H1 (cell line): ENCODE measurements around the gene GHRHR. TPM values are rescaled to one million over a fixed set of nuclear protein-coding genes. Genes with fewer than 3 reads are reported as not detected.

ENCODE experiments used
- CTCF ChIA-PET: fragments of 300-600 bp; sonication (Branson Sonifier 250); formaldehyde crosslinking; loops from one replicate; lab custom pipeline; 2021; ENCODE audit not compliant: partially characterized antibody; lab: Charles Lee
- POLR2A ChIA-PET: fragments of 300-600 bp; sonication (Branson Sonifier 250); formaldehyde crosslinking; loops from one replicate; lab custom pipeline; 2021; ENCODE audit warnings: inconsistent platforms; ENCODE audit not compliant: partially characterized antibody; lab: Charles Lee
- DNase-seq, 2 experiments: peaks; one replicate each; pipeline versions ENCODE4 v3.0.0 to v3.0.0-alpha.2; 2010 to 2022; ENCODE audit warnings: low spot score in 2 of 2, low read depth in 1 of 2, mixed read lengths in 1 of 2
- FAIRE-seq: peaks from 2 replicates; lab custom pipeline; 2011; peaks lifted over from hg19 to GRCh38; lab: Jason Lieb, UNC
- H2AFZ ChIP-seq: 2 replicates; pipeline ENCODE4 v1.8.1; 2012; ENCODE audit warnings: low read length, inconsistent platforms
- H2AK5ac ChIP-seq: 2 replicates; pipeline ENCODE4 v1.6.1; 2013; ENCODE audit warnings: low read depth, low read length
- H2BK120ac ChIP-seq: replicated peaks from 2 replicates; pipeline ENCODE3; 2013; ENCODE audit warnings: low read depth, low read length, inconsistent platforms
- H2BK12ac ChIP-seq: 2 replicates; pipeline ENCODE4 v1.6.1; 2013; ENCODE audit warnings: low read depth, low read length
- H2BK15ac ChIP-seq: 2 replicates; pipeline ENCODE4 v1.6.1; 2013; ENCODE audit warnings: low read length
- H2BK20ac ChIP-seq: 2 replicates; pipeline ENCODE4 v1.6.1; 2013; ENCODE audit warnings: low read length
- H2BK5ac ChIP-seq: 2 replicates; pipeline ENCODE4 v1.6.1; 2013; ENCODE audit warnings: low read depth, low read length
- H3K14ac ChIP-seq: 2 replicates; pipeline ENCODE4 v1.6.1; 2013; ENCODE audit warnings: inconsistent platforms; ENCODE audit not compliant: insufficient read length
- H3K18ac ChIP-seq: 2 replicates; pipeline ENCODE4 v1.6.1; 2013; ENCODE audit warnings: low read length; ENCODE audit errors: extremely low read depth
- H3K23ac ChIP-seq: 2 replicates; pipeline ENCODE4 v1.6.1; 2013; ENCODE audit warnings: inconsistent platforms; ENCODE audit not compliant: insufficient read length
- H3K23me2 ChIP-seq: 2 replicates; pipeline ENCODE4 v1.6.1; 2013; ENCODE audit warnings: low read depth, low read length
- H3K27ac ChIP-seq: 2 replicates; pipeline ENCODE4 v1.6.1; 2011; ENCODE audit warnings: low read depth, low read length, inconsistent platforms
- H3K27me3 ChIP-seq, 4 experiments: replicated peaks in 1 of 4; 1 replicate in 1 of 4; 2 replicates in 3 of 4; pipeline versions ENCODE4 v1.6.1 to v1.8.1; 2011 to 2013; ENCODE audit warnings: low read length in 3 of 4, mild to moderate bottlenecking in 3 of 4, inconsistent platforms in 2 of 4, mixed read lengths in 2 of 4, moderate library complexity in 1 of 4; ENCODE audit not compliant: control insufficient read depth in 3 of 4, insufficient read depth in 3 of 4; ENCODE audit errors: extremely low read depth in 1 of 4
- H3K36me3 ChIP-seq, 4 experiments: 2 replicates each; pipeline versions ENCODE4 v1.6.1 to v1.8.1; 2011 to 2013; ENCODE audit warnings: mild to moderate bottlenecking in 4 of 4, low read length in 3 of 4, moderate library complexity in 2 of 4, control low read depth in 1 of 4, inconsistent platforms in 1 of 4; ENCODE audit not compliant: insufficient read depth in 4 of 4, control insufficient read depth in 2 of 4
- H3K4ac ChIP-seq: replicated peaks from 2 replicates; pipeline ENCODE3; 2013; ENCODE audit warnings: low read length, low read depth, mixed read lengths, inconsistent platforms; ENCODE audit not compliant: insufficient read length
- H3K4me1 ChIP-seq, 4 experiments: replicated peaks in 1 of 4; 1 replicate in 1 of 4; 2 replicates in 3 of 4; pipeline versions ENCODE4 v1.6.1 to v1.8.1; 2011 to 2013; ENCODE audit warnings: low read length in 3 of 4, inconsistent platforms in 2 of 4, mixed read lengths in 1 of 4; ENCODE audit not compliant: insufficient read depth in 4 of 4, control insufficient read depth in 3 of 4
- H3K4me2 ChIP-seq, 2 experiments: 2 replicates each; pipeline versions ENCODE4 v1.6.1 to v1.8.1; 2011 to 2013; ENCODE audit warnings: low read depth in 2 of 2, low read length in 2 of 2, control low read depth in 1 of 2, inconsistent platforms in 1 of 2, mild to moderate bottlenecking in 1 of 2; ENCODE audit not compliant: insufficient read depth in 1 of 2
- H3K4me3 ChIP-seq, 4 experiments: fragments of 200-600, 300-600 bp in 1 of 4; sonication (generic), shearing (Covaris generic), sonication (Bioruptor Twin) in 1 of 4; 2 replicates each; pipeline versions ENCODE4 v1.5.1 to v1.8.1; 2011 to 2016; ENCODE audit warnings: low read length in 4 of 4, low read depth in 3 of 4, control low read depth in 2 of 4, inconsistent platforms in 2 of 4, mild to moderate bottlenecking in 2 of 4, mixed read lengths in 1 of 4, moderate library complexity in 1 of 4; ENCODE audit not compliant: insufficient read depth in 2 of 4; ENCODE audit errors: extremely low read depth in 1 of 4
- H3K56ac ChIP-seq: replicated peaks from 2 replicates; pipeline ENCODE3; 2013; ENCODE audit warnings: low read depth, mild to moderate bottlenecking, mixed read lengths, low read length, inconsistent platforms; ENCODE audit not compliant: insufficient read length
- H3K79me1 ChIP-seq: 2 replicates; pipeline ENCODE4 v1.6.1; 2013; ENCODE audit warnings: low read depth, low read length, control low read depth
- H3K79me2 ChIP-seq, 2 experiments: 2 replicates each; pipeline versions ENCODE4 v1.6.1 to v1.8.1; 2012 to 2013; ENCODE audit warnings: low read length in 2 of 2, mild to moderate bottlenecking in 2 of 2, inconsistent platforms in 1 of 2; ENCODE audit not compliant: insufficient read depth in 2 of 2, control insufficient read depth in 1 of 2
- H3K9ac ChIP-seq, 4 experiments: replicated peaks in 1 of 4; 1 replicate in 1 of 4; 2 replicates in 3 of 4; pipeline versions ENCODE4 v1.6.1 to v1.8.1; 2011 to 2013; ENCODE audit warnings: low read depth in 3 of 4, low read length in 3 of 4, control low read depth in 2 of 4, mild to moderate bottlenecking in 2 of 4, moderate library complexity in 2 of 4, inconsistent platforms in 1 of 4; ENCODE audit errors: extremely low read depth in 1 of 4
- H3K9me3 ChIP-seq, 2 experiments: 2 replicates each; pipeline versions ENCODE4 v1.6.1 to v1.8.1; 2012 to 2013; ENCODE audit warnings: mild to moderate bottlenecking in 2 of 2, moderate library complexity in 2 of 2, control low read depth in 1 of 2, inconsistent platforms in 1 of 2, low read depth in 1 of 2, low read length in 1 of 2, mixed read lengths in 1 of 2; ENCODE audit not compliant: insufficient read depth in 2 of 2
- H4K20me1 ChIP-seq, 2 experiments: replicated peaks in 1 of 2; 2 replicates each; pipeline versions ENCODE3 to v1.8.1; 2011 to 2013; ENCODE audit warnings: inconsistent platforms in 2 of 2, low read length in 2 of 2, mild to moderate bottlenecking in 1 of 2; ENCODE audit not compliant: insufficient read depth in 2 of 2, control insufficient read depth in 1 of 2
- H4K5ac ChIP-seq: 2 replicates; pipeline ENCODE4 v1.6.1; 2013; ENCODE audit warnings: low read length, low read depth, mixed read lengths, inconsistent platforms; ENCODE audit not compliant: insufficient read length
- H4K8ac ChIP-seq: 2 replicates; pipeline ENCODE4 v1.8.0; 2013; ENCODE audit warnings: mild to moderate bottlenecking, moderate library complexity, low read length, inconsistent platforms; ENCODE audit not compliant: insufficient read depth; ENCODE audit errors: extremely low read depth
- H4K91ac ChIP-seq: replicated peaks from 2 replicates; pipeline ENCODE3; 2013; ENCODE audit warnings: low read length, mixed read lengths, inconsistent platforms; ENCODE audit not compliant: insufficient read length
- BRCA1 ChIP-seq: IDR thresholded peaks from 2 replicates; pipeline ENCODE4 v1.6.1; 2012; ENCODE audit warnings: low read depth, low read length, improper control_type of control experiment
- WGBS, 2 experiments: shearing (Covaris generic) in 1 of 2; methylation state at CpG; one replicate each; pipeline versions ENCODE4 v1.1.6 to v1.1.7; 2013 to 2015; ENCODE audit warnings: low lambda C conversion rate in 2 of 2, mixed read lengths in 2 of 2, inconsistent platforms in 1 of 2, low coverage in 1 of 2, missing lambda C conversion rate in 1 of 2; ENCODE audit not compliant: insufficient replicate concordance in 2 of 2, insufficient coverage in 1 of 2, insufficient read length in 1 of 2; ENCODE audit errors: extremely low coverage in 1 of 2, missing lambda C conversion rate in 1 of 2; 5-methylcytosine and 5-hydroxymethylcytosine counted together
- polyA plus RNA-seq, 7 experiments: library from polyadenylated mRNA; depleted of rRNA in 3 of 7; stranded (reverse) in 5 of 7; unstranded in 2 of 7; fragments of >200 nt in 5 of 7; fragments of 200-250 nt in 2 of 7; gene quantifications; 1 replicate in 5 of 7; 2 replicates in 1 of 7; 4 replicates in 1 of 7; pipeline versions ENCODE4 v1.2.1 to v1.2.3, GENCODE V29; 2011 to 2013; ENCODE audit warnings: missing spikeins in 2 of 7, mixed read lengths in 2 of 7
- total RNA-seq: library from RNA; stranded (reverse); fragmentation: NEBNext Ultra II Directional; extraction: Animal tissue kit (Norgen Biotek cat#: 25700); gene quantifications from 2 replicates; pipeline ENCODE4 v1.2.1, GENCODE V29; 2021
- TF ChIP-seq, protein P1 (sequence below): IDR thresholded peaks from 2 replicates; pipeline ENCODE4 v1.6.1; 2011; ENCODE audit warnings: low read length, improper control_type of control experiment

GHRHR gene
- total and polyA plus RNA-seq, 2 of the 8 experiments (the other 6 are each of a cell fraction or from before 2014, with no cell fraction given), result 0.60 to 6.5 TPM

DNA sequence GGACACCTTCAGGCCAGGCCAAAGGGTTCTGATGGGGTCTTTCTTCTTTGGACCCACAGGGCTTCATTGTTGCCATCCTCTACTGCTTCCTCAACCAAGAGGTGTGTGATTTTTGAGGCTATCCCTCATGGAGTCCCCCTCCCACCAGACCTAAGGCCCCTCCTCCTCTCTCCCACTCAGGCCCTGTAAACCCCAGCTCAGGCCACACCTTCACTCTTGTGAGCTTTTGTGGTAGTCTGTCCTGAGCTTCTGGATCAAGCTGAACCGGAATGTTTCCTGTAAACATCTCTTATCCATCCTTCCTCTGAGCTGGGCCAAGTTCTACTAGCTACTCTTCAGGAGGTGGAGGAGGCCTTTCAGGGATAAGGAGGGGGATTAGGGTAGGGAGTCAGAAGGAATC, 13.5 kb downstream of the GHRHR start:
- peaks cover 0 to 7% (median 4%) of the 10 kb centered on the region in 4 experiments; a peak in 4 of 7 replicates for H3K4me1 ChIP-seq
- H2BK12ac ChIP-seq, result no peak overlapping the region
- H4K5ac ChIP-seq, result no peak overlapping the region
- H3K9me3 ChIP-seq, result no peaks in the 10 kb centered on the region
- H2BK5ac ChIP-seq, result no peak overlapping the region
- POLR2A ChIA-PET, result no interaction called here
- WGBS, 2 experiments, result 79% methylated on average over 1 of the region's 1 CpG; no CpG with 5 or more reads in 1 of the 2 experiments
- no peak overlapping the region for H3K9ac ChIP-seq
- no peaks in the 10 kb centered on the region; a peak in 2 of 7 replicates for H3K27me3 ChIP-seq
- H3K4me3 ChIP-seq, result no peak overlapping the region
- no peak overlapping the region for H2BK15ac ChIP-seq
- H3K23me2 ChIP-seq, result peaks cover 2% of the 10 kb centered on the region; the same call in 1 of the 2 replicates
- no peaks in the 10 kb centered on the region for H4K20me1 ChIP-seq
- H4K91ac ChIP-seq, result no peak overlapping the region
- no peak overlapping the region for H3K23ac ChIP-seq
- FAIRE-seq (no peak), DNase-seq (no peak)
- H3K4ac ChIP-seq, result no peak overlapping the region
- H3K18ac ChIP-seq, result no peak overlapping the region
- H4K8ac ChIP-seq, result no peak overlapping the region
- no peak overlapping the region for H3K14ac ChIP-seq
- H3K36me3 ChIP-seq, result no peaks in the 10 kb centered on the region
- no peak overlapping the region for H3K4me2 ChIP-seq
- no peaks in the 10 kb centered on the region; the same call in 1 of the 2 replicates for H3K79me1 ChIP-seq
- no peak overlapping the region for H2AK5ac ChIP-seq
- CTCF ChIA-PET, result interaction anchor here (0.7 to 26.1 kb wide), 15 partner anchors 12 to 250 kb away, joined by 3 to 517 read pairs (median 4); no protein-coding TSS in a partner anchor
- no peak overlapping the region for H3K27ac ChIP-seq
- H2BK120ac ChIP-seq, result no peak overlapping the region
- no peaks in the 10 kb centered on the region for H3K79me2 ChIP-seq
- H3K56ac ChIP-seq, result no peak overlapping the region
- TF ChIP-seq, protein P1, sequence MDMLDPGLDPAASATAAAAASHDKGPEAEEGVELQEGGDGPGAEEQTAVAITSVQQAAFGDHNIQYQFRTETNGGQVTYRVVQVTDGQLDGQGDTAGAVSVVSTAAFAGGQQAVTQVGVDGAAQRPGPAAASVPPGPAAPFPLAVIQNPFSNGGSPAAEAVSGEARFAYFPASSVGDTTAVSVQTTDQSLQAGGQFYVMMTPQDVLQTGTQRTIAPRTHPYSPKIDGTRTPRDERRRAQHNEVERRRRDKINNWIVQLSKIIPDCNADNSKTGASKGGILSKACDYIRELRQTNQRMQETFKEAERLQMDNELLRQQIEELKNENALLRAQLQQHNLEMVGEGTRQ, result no peak
- no peak for TF ChIP-seq BRCA1
- no peak overlapping the region for H2BK20ac ChIP-seq
- H2AFZ ChIP-seq, result 0 out of 2 replicates have a peak overlapping the region, but pooled peaks have one; percentile 59
